ENCODE results near the gene ADAMTS17.
A peak's percentile ranks its signal among the peaks of the same experiment; 100 is the strongest.

The ADAMTS17 gene

DNA sequence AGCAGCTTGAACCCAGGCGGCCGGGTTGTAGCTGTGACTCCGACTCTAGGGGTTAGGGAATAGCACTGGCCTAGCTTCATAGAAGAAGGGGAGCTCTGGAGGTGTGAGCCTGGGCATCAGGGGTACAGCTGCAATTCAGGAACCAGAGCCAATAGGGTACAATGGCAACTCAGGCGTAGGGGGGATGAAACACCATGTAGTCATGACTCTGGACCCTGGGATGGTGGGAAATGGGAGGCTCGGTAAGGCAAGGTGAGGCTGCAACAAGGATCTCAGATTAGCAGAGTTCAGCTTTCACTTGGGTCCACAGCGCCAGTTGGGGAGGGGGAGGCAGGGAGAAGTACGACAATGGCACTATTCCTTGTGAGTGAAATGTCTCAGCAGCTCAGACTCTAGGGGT, 398.3 kb downstream of the ADAMTS17 start:
- TF ChIP-seq CTCF (IDR thresholded peaks at IDR 0.05), result no peak

- no peak for TF ChIP-seq CTCF (IDR thresholded peaks at IDR 0.05)
Measured at GRCh38 chr15:99932676-99933402, 408.9 kb downstream of the ADAMTS17 start.

- TF ChIP-seq CTCF (IDR thresholded peaks at IDR 0.05), result no peak
Measured at GRCh38 chr15:99931703-99932603, 409.8 kb downstream of the ADAMTS17 start.

DNA sequence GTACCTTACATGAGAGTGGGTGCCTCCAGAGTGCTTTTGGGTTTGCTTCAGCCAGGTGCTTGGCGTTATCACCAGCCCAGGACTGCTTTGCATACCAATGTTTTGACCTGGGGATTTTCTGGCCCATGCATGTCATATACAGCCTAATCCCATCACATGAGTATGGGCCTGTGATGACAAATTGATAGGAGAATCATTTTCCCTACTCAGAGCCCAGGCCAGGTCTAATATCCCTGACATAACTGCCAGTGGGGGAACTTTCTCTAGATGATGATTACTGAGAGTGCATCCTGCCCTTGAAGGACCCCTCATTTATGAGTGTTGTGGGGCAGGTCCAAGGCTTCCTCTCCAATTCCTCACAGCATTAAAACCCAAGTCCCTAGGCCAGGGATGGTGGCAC, 411.1 kb downstream of the ADAMTS17 start:
- TF ChIP-seq CTCF (IDR thresholded peaks at IDR 0.05), result no peak

- no peak for TF ChIP-seq CTCF (IDR thresholded peaks at IDR 0.05)
Measured at GRCh38 chr15:99929266-99929665, 412.5 kb downstream of the ADAMTS17 start.

- TF ChIP-seq CTCF (IDR thresholded peaks at IDR 0.05), result peak; percentile 53
Measured at GRCh38 chr15:99928429-99928981, 413.3 kb downstream of the ADAMTS17 start.

- TF ChIP-seq CTCF (IDR thresholded peaks at IDR 0.05), result no peak
Measured at GRCh38 chr15:99925661-99926461, 415.9 kb downstream of the ADAMTS17 start.

Measured in LNCAP (cell line).